Activated naive CD8-positive, alpha-beta T cell treated with anti-CD3 and anti-CD28 coated beads, Interleukin-2, amount 50 U/mL, for 16 hours (primary cell): ENCODE data around the gene CCDC187.

ENCODE experiments used
- DNase-seq: peaks from one replicate; pipeline ENCODE4 v3.0.0-alpha.2; 2020; ENCODE audit warnings: low read depth, low spot score

CCDC187 gene

GRCh38 chr9:136284951-136285350 lies 18.9 kb downstream of the CCDC187 start:
- DNase-seq: no peak

- DNase-seq: no peak
Measured at GRCh38 chr9:136284311-136284710, 19.6 kb downstream of the CCDC187 start.

- peak; percentile 30 for DNase-seq
Measured at GRCh38 chr9:136283291-136284235, 20.3 kb downstream of the CCDC187 start.

GRCh38 chr9:136282272-136282861 lies 21.5 kb downstream of the CCDC187 start:
- no peak for DNase-seq

GRCh38 chr9:136281421-136282271 lies 22.2 kb downstream of the CCDC187 start:
- no peak for DNase-seq

GRCh38 chr9:136280535-136281315 lies 23.2 kb downstream of the CCDC187 start:
- no peak for DNase-seq

GRCh38 chr9:136279471-136279870 lies 24.4 kb downstream of the CCDC187 start:
- no peak for DNase-seq

GRCh38 chr9:136278894-136279293 lies 25.0 kb downstream of the CCDC187 start:
- DNase-seq: no peak

GRCh38 chr9:136278221-136278620 lies 25.7 kb downstream of the CCDC187 start:
- no peak for DNase-seq

- no peak for DNase-seq
Measured at GRCh38 chr9:136277746-136278145, 26.1 kb downstream of the CCDC187 start.

- DNase-seq: no peak
Measured at GRCh38 chr9:136276716-136277115, 27.2 kb downstream of the CCDC187 start.

GRCh38 chr9:136275655-136276429 lies 28.1 kb downstream of the CCDC187 start:
- no peak for DNase-seq

GRCh38 chr9:136274786-136275654 lies 28.9 kb downstream of the CCDC187 start:
- no peak for DNase-seq

GRCh38 chr9:136273921-136274785 lies 29.7 kb downstream of the CCDC187 start:
- DNase-seq: no peak

- DNase-seq: no peak
Measured at GRCh38 chr9:136273244-136273865, 30.5 kb downstream of the CCDC187 start.

GRCh38 chr9:136270173-136270705 lies 33.7 kb downstream of the CCDC187 start:
- no peak for DNase-seq

- no peak for DNase-seq
Measured at GRCh38 chr9:136268735-136269134, 35.2 kb downstream of the CCDC187 start.

GRCh38 chr9:136268318-136268717 lies 35.6 kb downstream of the CCDC187 start:
- no peak for DNase-seq
